HG03439 (cell line): ENCODE measurements around the gene DUSP12.

ENCODE experiments used
- ATAC-seq: cut with Tn5 transposase; IDR thresholded peaks from one replicate; pipeline ENCODE4 v1.9.1; 2021; ENCODE audit warnings: mild to moderate bottlenecking, moderate library complexity; ENCODE audit not compliant: unreplicated experiment

DUSP12 gene

GRCh38 chr1:161805399-161806197 lies 56.0 kb downstream of the DUSP12 start:
- no peak for ATAC-seq
